Lower lobe of right lung (tissue), 2 donors: ENCODE data around the gene SLC11A2. TPM values are rescaled to one million over a fixed set of nuclear protein-coding genes. Genes with fewer than 3 reads are reported as not detected.

Experiments
- ATAC-seq, 2 donors: fragments of 200-7000 bp; cut with Tn5 transposase; one replicate each; pipeline ENCODE4 v1.9.1; 2020 to 2022; ENCODE audit warnings: mild to moderate bottlenecking in 2 of 2, moderate library complexity in 2 of 2
- DNase-seq: peaks from one replicate; pipeline ENCODE4 v3.0.0-alpha.2; 2020
- H3K27ac ChIP-seq: fragments of 200-600 bp; one replicate; pipeline ENCODE4 v1.8.0; 2022
- H3K27me3 ChIP-seq: fragments of 200-600 bp; one replicate; pipeline ENCODE4 v1.8.0; 2022; ENCODE audit warnings: low read depth
- H3K36me3 ChIP-seq: fragments of 200-600 bp; one replicate; pipeline ENCODE4 v1.8.0; 2022; ENCODE audit warnings: mild to moderate bottlenecking
- H3K4me1 ChIP-seq: fragments of 200-600 bp; one replicate; pipeline ENCODE4 v1.8.0; 2022
- H3K4me3 ChIP-seq: fragments of 200-600 bp; one replicate; pipeline ENCODE4 v1.8.0; 2022; ENCODE audit warnings: mild to moderate bottlenecking
- H3K9me3 ChIP-seq: fragments of 200-600 bp; one replicate; pipeline ENCODE4 v1.8.0; 2022
- CTCF ChIP-seq: fragments of 200-600 bp; IDR thresholded peaks from one replicate; pipeline ENCODE4 v1.8.0; 2022; ENCODE audit warnings: antibody characterized with exemption, mild to moderate bottlenecking
- intact Hi-C: fragments of 100-400 bp; cut with DNase I; formaldehyde crosslinking; loops from one replicate; pipeline ENCODE4 v1.11.0; 2022
- total RNA-seq: library from RNA; stranded (reverse); fragmentation: NEBNext Ultra II Directional; extraction: Animal tissue kit (Norgen Biotek cat#: 25700); gene quantifications from one replicate; pipeline ENCODE4 v1.2.1, GENCODE V29; 2021
- donor health status: DM: no; HTN: yes; CAD: no; lungs with severe emphysema.

SLC11A2 gene
- total RNA-seq, 1 donor from 2014 or later: 102 TPM

DNA sequence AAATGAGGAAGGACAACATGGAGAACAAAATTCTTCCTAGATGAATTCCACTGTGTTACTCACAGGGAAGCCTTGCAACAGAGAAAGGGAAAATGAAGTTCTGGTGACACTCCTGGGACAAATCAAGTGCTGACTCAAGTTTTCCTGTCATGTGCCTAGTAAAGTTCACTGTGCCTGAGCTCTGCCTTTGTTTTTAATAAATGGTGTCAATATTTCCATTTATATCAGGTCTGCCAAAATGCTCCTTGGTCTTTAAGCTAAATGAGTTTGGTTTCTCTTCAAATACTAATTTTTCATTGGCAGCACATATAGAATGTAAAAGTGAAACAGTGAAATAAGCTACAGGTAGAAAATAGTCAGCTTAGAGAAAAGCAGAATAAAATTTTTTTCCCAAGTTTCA, 40.9 kb downstream of the SLC11A2 start:
- ATAC-seq: peak; percentile 39 to 75
- no peak for TF ChIP-seq CTCF
- H3K4me1 ChIP-seq: peaks cover 28% of the 10 kb centered on the region
- H3K4me3 ChIP-seq: no peak overlapping the region
- DNase-seq: no peak
- no peaks in the 10 kb centered on the region for H3K27me3 ChIP-seq
- H3K9me3 ChIP-seq: no peaks in the 10 kb centered on the region
- H3K36me3 ChIP-seq: peaks cover 43% of the 10 kb centered on the region
- intact Hi-C loops: loop anchor here (5.0 to 10.0 kb wide), 2 partner anchors 51 to 158 kb away; no protein-coding TSS in a partner anchor
- H3K27ac ChIP-seq: peak overlapping the region; percentile 67

GRCh38 chr12:50984586-50985298, 41.4 kb downstream of the SLC11A2 start:
- intact Hi-C loops: loop anchor here (5.0 to 10.0 kb wide), 2 partner anchors 50 to 157 kb away; no protein-coding TSS in a partner anchor
- H3K4me1 ChIP-seq: peaks cover 28% of the 10 kb centered on the region
- H3K36me3 ChIP-seq: peaks cover 41% of the 10 kb centered on the region
- H3K9me3 ChIP-seq: no peaks in the 10 kb centered on the region
- no peak overlapping the region for H3K4me3 ChIP-seq
- peak overlapping the region; percentile 67 for H3K27ac ChIP-seq
- TF ChIP-seq CTCF: no peak
- no peaks in the 10 kb centered on the region for H3K27me3 ChIP-seq
- DNase-seq (no peak), ATAC-seq (peak in 1 of 2 donors; percentile 5)

DNA sequence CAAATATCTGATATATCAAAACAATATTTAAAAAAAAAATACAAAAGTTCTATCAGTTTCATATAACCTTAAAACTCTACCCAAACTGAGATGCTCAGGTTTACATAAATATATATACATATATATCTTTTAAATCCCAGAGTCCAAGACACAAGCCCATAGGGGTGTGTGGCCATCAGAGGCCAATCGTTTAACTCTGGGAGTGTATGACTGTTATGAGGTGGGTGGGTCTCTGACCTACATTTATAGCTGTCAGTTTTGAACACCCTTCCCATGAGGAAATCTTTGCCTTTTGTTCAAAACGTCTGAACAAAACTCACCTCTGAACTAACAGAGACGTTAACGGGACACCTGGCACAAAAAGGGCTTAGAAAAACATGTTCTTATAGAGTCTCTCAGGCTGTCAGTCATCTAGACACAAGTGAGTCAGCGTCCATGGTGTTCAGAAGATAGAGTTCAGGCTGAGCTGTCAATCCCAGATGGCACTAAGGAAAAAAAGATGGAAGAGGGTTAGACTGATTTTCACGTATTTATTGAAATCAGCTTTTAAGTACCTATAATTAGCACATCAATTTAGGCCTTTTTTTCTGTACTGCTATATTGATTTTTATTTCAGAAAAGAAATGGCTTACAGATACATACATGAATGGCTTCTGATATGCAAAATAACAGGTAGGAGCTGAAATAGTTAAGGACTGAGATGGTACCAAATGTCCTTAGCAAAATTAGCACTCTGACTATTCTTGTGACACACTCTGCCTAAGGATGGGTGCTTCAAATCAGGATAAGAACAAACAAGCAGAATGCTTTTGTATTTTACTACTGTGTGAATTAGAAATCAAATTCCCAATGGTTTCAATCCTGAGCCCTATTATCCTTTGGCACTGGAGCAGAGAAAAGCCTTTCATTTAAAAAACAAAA, 44.6 kb downstream of the SLC11A2 start:
- Histone ChIP-seq H3K4me3 (no peak overlapping the region), H3K27me3 (no peaks in the 10 kb centered on the region), H3K4me1 (peaks cover 19% of the 10 kb centered on the region), H3K27ac (no peak overlapping the region), H3K36me3 (peaks cover 17% of the 10 kb centered on the region), H3K9me3 (no peaks in the 10 kb centered on the region)
- ATAC-seq (no peak), DNase-seq (no peak)
- no peak for TF ChIP-seq CTCF
- intact Hi-C loops: loop anchor here (10.0 kb wide), 1 partner anchor 47 kb away; no protein-coding TSS in a partner anchor

- peaks cover 17% of the 10 kb centered on the region for H3K36me3 ChIP-seq
- ATAC-seq (no peak), DNase-seq (no peak)
- TF ChIP-seq CTCF: no peak
- no peak overlapping the region for H3K4me3 ChIP-seq
- intact Hi-C loops: loop anchor here (10.0 kb wide), 1 partner anchor 46 kb away; no protein-coding TSS in a partner anchor
- no peak overlapping the region for H3K27ac ChIP-seq
- H3K4me1 ChIP-seq: peaks cover 12% of the 10 kb centered on the region
- H3K27me3 ChIP-seq: no peaks in the 10 kb centered on the region
- H3K9me3 ChIP-seq: no peaks in the 10 kb centered on the region
These were observed 45.6 kb downstream of the SLC11A2 start for GRCh38 chr12:50980545-50980944.

DNA sequence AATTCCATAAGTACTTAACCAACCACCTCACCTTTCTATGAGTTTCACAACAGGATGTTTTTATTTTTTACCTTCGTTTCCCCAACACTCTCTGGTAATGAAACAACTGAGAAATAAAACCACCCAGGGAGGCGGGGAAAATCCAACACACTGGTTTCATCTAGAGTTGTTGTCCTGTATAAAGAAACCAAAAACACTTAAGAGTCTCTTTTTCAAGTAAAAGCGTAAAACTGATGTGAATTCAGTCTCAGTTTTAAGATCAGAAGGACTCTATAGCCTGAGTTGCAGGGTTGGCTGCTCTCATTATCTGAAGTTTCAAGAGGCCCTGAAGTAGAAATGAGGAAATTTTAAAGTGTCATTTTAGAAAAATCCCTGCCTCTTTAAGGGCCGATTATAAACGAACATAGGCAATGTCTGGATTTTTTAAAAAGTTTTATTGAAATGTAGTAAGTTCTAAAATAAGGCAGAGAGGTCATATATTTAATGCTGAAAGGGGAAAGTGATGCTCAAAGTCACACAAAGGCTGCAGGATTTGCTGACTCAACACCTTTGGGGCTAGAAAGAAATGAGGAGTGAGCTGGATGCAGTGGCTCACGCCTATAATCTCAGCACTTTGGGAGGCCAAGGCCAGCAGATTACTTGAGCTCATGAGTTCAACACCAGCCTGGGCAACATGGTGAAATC, 46.7 kb downstream of the SLC11A2 start:
- Histone ChIP-seq H3K36me3 (peaks cover 17% of the 10 kb centered on the region), H3K27me3 (no peaks in the 10 kb centered on the region), H3K9me3 (no peaks in the 10 kb centered on the region), H3K27ac (no peak overlapping the region), H3K4me1 (peaks cover 1% of the 10 kb centered on the region), H3K4me3 (no peak overlapping the region)
- ATAC-seq (peak in 1 of 2 donors; percentile 61), DNase-seq (no peak)
- intact Hi-C loops: loop anchor here (10.0 kb wide), 1 partner anchor 45 kb away; no protein-coding TSS in a partner anchor
- no peak for TF ChIP-seq CTCF
